Breast epithelium (tissue), 3 donors: Measurements from ENCODE around the gene DPY19L3.

Experiments
- POLR2A ChIP-seq: fragments of 450-650 bp; IDR thresholded peaks from one replicate; pipeline ENCODE4 v1.6.1; 2016; ENCODE audit warnings: antibody characterized with exemption, mild to moderate bottlenecking, moderate library complexity
- POLR2AphosphoS5 ChIP-seq, 3 donors: sonication (generic); formaldehyde crosslinking; IDR thresholded peaks; one replicate each; pipeline ENCODE4 v1.6.1; 2017; ENCODE audit warnings: antibody characterized with exemption in 3 of 3
- TF ChIP-seq, protein P1 (sequence below), 3 donors: fragments of 450-650 bp; IDR thresholded peaks; one replicate each; pipeline ENCODE4 v1.5.1; 2016 to 2017; ENCODE audit warnings: antibody characterized with exemption in 3 of 3, mild to moderate bottlenecking in 3 of 3, moderate library complexity in 3 of 3

- TF ChIP-seq POLR2AphosphoS5 (IDR thresholded peaks at IDR 0.05) (no peak), POLR2A (no peak)
- TF ChIP-seq, protein P1, sequence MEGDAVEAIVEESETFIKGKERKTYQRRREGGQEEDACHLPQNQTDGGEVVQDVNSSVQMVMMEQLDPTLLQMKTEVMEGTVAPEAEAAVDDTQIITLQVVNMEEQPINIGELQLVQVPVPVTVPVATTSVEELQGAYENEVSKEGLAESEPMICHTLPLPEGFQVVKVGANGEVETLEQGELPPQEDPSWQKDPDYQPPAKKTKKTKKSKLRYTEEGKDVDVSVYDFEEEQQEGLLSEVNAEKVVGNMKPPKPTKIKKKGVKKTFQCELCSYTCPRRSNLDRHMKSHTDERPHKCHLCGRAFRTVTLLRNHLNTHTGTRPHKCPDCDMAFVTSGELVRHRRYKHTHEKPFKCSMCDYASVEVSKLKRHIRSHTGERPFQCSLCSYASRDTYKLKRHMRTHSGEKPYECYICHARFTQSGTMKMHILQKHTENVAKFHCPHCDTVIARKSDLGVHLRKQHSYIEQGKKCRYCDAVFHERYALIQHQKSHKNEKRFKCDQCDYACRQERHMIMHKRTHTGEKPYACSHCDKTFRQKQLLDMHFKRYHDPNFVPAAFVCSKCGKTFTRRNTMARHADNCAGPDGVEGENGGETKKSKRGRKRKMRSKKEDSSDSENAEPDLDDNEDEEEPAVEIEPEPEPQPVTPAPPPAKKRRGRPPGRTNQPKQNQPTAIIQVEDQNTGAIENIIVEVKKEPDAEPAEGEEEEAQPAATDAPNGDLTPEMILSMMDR (IDR thresholded peaks at IDR 0.05): no peak
Observed at GRCh38 chr19:32530773-32531172, 125.2 kb downstream of the DPY19L3 start.
